GM18526 (cell line): ENCODE results near the gene CDC25A.

Source experiments
- POLR2A ChIP-seq: IDR thresholded peaks from 3 replicates; pipeline ENCODE4 v1.6.1; 2011; ENCODE audit not compliant: insufficient read length; ENCODE audit errors: extremely low read depth

Gene CDC25A

GRCh38 chr3:48157950-48158376 lies 30.3 kb downstream of the CDC25A start:
- no peak for TF ChIP-seq POLR2A

- TF ChIP-seq POLR2A = no peak
Measured at GRCh38 chr3:48157202-48157840, 30.9 kb downstream of the CDC25A start.

GRCh38 chr3:48156163-48156562 lies 32.1 kb downstream of the CDC25A start:
- no peak for TF ChIP-seq POLR2A

- TF ChIP-seq POLR2A = no peak
Measured at GRCh38 chr3:48155122-48155521, 33.1 kb downstream of the CDC25A start.

- TF ChIP-seq POLR2A = no peak
Measured at GRCh38 chr3:48151807-48152427, 36.3 kb downstream of the CDC25A start.

- no peak for TF ChIP-seq POLR2A
Measured at GRCh38 chr3:48151058-48151806, 37.0 kb downstream of the CDC25A start.

- no peak for TF ChIP-seq POLR2A
Measured at GRCh38 chr3:48143992-48144391, 44.2 kb downstream of the CDC25A start.

GRCh38 chr3:48143567-48143966 lies 44.6 kb downstream of the CDC25A start:
- no peak for TF ChIP-seq POLR2A

GRCh38 chr3:48142316-48142870 lies 45.8 kb downstream of the CDC25A start:
- TF ChIP-seq POLR2A = no peak

GRCh38 chr3:48141604-48142137 lies 46.5 kb downstream of the CDC25A start:
- no peak for TF ChIP-seq POLR2A

- no peak for TF ChIP-seq POLR2A
Measured at GRCh38 chr3:48140936-48141603, 47.1 kb downstream of the CDC25A start.

- no peak for TF ChIP-seq POLR2A
Measured at GRCh38 chr3:48140336-48140757, 47.9 kb downstream of the CDC25A start.

- no peak for TF ChIP-seq POLR2A
Measured at GRCh38 chr3:48137425-48137999, 50.7 kb downstream of the CDC25A start.

GRCh38 chr3:48135552-48136495 lies 52.4 kb downstream of the CDC25A start:
- no peak for TF ChIP-seq POLR2A

- no peak for TF ChIP-seq POLR2A
Measured at GRCh38 chr3:48130321-48130904, 57.8 kb downstream of the CDC25A start.
